ENCODE measurements around the gene AGAP6.
"Not testable (repeated sequence)": the region's sequence is repeated elsewhere in the genome, so short reads cannot be mapped to it uniquely, and the experiment has no call there.

Gene AGAP6

DNA sequence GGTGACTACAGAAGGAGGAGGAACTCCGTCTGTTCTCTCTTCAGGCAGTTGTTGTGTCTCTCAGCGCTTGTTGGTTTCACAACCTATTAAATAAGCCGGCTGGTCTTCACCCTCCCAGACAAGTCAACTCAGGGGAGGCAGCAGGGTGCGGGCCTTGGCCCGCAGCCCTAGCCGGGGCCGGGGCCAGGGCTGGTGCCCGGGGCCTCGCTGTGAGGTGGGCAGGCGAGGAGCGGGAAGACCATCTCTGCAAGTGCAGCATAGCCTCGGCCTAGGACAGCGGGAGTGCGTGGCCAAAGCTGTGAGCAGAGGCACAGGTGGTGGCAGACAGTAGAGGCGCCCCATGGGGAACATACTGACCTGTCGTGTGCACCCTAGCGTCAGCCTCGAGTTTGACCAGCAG, at the start of gene AGAP6:
TSS of gene AGAP6 (plus strand) at position 31 of the 400 bp plus-strand sequence. CDS start at position 341, 310 bp downstream.
- not testable (repeated sequence) for DNase-seq

DNA sequence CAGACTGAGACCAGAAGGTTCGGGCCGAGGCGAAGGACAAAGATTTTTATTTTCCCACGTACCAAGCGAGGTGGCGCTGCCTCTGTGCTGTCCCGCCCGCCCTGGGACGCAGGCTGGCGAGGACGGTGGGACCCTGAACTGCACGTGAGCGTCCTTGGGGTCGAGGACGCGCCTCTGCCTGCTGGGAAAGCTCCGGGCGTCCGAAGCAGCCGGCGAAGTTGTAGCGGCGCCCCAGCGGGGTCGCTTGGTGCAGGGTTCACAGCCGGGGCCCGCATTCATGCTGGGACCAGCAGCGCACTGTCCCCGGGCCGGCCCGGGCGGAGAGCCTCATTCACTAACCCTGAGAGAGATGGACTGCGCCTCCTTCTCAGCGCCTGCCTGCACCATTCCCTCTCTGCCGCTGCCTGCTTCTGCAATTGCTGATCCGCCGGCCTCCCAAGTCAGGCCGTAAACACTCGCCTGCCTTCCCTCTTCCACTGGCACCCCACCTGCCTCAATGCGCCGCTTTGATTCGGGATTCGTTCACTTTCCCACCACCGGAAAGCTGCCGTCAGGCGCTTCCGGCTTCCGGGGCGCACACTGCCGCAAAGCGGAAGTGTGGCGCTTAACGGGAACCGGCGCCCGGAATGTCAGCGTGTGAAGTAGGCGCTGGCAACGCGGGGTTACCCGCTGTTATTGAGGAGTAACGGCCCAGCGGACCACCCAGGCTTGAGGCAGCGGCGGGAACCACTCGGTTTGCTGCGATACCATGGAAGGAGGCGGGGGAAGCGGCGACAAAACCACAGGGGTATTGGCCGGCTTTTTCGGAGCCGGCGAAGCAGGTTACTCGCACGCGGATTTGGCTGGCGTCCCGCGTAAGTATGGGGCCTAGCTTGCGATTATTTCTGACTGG, 46.5 kb upstream of the AGAP6 start, which contains the start of the genes PARG and TIMM23B:
TSS of gene PARG (minus strand) at position 581 of the 892 bp plus-strand sequence. CDS start at position 279, 302 bp downstream.
TSS of gene TIMM23B (plus strand) at position 607 of the 892 bp plus-strand sequence. CDS start at position 749, 142 bp downstream.
- DNase-seq: peak; percentile 38

DNA sequence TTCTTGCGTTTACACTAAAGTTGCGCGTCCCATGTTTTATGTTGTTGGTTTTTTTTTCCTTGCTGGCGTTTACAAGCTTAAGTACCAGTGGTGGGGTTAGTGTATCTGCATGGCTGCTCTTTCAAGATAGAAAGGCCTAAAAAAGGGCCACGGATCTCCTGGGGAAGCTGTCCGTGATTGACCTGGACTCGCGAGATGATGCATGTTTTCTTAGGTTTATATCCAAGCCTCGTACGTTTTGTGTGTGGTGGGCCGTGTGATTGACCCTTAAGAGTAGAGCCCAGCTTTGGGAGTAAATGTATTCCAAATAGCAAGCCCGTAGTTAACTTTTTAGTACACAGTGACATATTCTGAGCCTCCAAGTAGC, 45.9 kb upstream of the AGAP6 start:
- DNase-seq: not testable (repeated sequence)

DNA sequence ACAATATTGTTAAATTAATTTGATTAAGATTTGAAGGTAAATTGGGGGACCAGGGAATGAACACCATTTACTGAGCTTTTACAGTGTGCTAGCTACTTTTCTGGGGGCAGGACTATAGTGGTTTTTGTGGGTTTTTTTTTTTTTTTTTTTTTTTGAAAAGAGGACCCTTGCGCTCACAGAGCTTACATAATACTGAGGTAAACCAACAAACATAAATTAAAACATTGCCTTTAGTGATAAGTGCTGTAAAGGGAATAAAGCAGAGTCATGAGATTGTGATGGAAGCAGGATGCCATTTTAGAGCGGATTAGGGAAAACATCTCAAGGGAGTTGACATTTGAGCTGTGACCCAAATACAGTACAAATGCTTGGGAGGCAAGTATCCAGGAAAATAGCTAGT, 44.6 kb upstream of the AGAP6 start:
- DNase-seq: not testable (repeated sequence)

DNA sequence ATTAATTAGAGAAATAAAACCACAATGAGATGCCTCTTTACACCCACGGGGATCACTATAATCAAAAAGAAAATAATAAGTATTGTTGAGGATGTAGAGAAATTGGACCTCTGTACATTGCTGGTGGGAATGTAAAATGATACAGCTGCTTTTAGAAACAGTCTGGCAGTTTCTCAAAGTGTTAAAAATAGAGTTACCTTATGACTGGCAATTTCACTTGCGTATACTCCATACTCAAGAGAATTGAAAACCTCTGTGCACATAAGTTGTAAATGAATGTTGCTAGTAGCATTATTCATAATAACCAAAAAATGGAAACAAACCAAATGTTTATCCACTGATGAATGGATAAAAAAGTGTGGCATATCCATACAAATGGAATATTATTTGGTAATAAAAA, 40.1 kb upstream of the AGAP6 start:
- DNase-seq: not testable (repeated sequence)

DNA sequence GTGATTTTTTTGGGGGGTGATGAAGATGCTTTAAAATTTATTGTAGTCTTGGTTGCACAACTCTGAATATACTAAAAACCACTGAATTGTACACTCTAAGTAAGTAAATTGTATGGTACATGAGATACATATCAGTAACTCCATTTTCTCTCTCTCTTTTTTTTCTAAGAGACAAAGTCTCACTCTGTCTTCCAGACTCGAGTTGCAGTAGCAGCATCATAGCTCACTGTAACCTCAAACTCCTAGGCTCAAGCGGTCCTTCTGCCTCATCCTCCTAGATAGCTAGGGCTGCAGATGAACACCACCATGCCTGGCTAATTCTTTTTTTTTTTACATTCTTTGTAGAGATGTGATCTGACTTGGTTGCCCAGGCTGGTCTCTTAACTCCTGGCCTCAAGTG, 39.5 kb upstream of the AGAP6 start:
- not testable (repeated sequence) for DNase-seq

DNA sequence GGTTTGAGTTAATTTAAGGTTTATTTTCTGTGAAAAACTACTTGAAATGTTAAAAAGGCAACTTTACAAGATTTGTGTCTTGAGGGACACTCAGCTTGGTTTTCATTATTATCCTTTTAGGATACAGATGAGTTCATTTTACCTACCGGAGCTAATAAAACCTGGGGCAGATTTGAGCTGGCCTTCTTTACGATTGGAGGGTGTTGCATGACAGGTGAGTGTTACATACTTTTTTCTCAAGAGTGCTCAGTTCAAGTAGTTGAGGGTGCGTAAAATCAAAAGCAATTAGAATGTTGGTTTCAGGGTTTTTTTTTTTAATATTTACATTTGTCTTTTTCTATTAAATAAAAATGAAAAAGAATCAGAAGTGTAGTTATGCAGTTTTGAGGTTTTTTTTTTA, 36.2 kb upstream of the AGAP6 start:
- DNase-seq: not testable (repeated sequence)

DNA sequence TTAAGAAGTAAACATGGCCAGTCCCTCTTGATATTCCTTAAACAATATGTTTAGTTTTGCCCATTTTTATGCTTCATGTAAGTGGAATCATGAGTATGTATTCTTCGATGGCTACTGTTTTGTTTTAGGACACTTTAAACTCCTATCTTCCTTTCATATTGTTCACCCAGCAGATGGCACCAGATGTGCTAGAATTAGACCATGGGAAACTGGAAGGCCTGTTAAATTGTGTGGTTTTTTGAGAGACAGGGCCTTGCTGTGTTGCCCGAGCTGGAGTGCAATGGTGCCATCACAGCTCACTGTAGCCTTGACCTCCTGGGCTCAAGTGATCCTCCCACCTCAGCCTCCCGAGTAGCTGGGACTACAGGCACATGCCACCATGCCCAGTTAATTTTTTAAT, 35.1 kb upstream of the AGAP6 start:
- DNase-seq: not testable (repeated sequence)

DNA sequence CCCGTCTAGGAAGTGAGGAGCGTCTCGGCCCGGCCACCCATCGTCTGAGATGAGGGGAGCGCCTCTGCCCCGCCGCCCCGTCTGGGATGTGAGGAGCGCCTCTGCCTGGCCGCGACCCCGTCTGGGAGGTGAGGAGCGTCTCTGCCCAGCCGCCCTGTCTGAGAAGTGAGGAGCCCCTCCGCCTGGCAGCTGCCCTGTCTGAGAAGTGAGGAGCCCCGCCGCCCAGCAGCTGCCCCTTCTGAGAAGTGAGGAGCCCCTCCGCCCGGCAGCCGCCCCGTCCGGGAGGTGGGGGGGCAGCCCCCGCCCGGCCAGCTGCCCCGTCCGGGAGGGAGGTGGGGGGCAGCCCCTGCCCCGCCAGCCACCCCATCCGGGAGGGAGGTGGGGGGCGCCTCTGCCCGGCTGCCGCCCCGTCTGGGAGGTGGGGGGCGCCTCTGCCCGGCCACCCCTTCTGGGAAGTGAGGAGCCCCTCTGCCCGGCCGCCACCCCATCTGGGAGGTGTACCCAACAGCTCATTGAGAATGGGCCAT, 17.8 kb upstream of the AGAP6 start:
- DNase-seq: not testable (repeated sequence)

DNA sequence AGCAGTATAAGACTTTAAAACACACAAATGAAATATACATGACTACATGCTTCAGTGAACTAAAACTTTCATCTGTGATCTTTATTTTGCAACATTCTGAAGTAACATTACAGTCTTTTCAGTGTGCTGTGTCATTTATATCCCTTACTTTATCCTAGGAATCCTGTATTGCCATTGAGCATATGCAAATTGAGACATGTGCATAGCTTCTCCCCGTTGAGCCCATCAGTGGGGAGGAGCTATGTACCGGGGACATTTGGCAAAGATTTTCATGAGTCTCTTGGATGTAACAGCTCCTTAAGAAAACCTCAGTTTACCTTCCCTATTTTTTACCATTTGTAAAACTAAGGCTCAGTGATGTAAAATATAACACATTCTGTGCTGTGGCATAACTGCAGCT, 16.7 kb upstream of the AGAP6 start:
- not testable (repeated sequence) for DNase-seq

DNA sequence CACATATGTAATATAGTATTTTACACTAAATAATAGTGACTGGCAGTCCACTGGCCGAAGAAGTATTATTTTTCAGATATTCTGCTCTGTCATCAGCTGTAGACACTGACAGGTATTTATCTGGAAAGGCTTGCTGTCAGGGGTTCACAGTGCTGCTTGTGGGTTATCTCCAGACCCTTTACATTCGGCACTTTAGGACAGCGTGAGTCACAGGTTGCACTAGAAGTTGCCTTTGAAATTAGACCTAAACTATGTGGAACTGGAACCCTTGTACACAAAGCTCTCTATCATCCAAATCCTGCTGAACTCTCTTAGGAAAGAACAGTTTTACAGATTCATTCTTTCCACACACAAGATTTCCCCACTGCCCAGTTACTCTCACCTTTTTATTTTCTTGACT, 16.1 kb upstream of the AGAP6 start:
- DNase-seq: not testable (repeated sequence)

DNA sequence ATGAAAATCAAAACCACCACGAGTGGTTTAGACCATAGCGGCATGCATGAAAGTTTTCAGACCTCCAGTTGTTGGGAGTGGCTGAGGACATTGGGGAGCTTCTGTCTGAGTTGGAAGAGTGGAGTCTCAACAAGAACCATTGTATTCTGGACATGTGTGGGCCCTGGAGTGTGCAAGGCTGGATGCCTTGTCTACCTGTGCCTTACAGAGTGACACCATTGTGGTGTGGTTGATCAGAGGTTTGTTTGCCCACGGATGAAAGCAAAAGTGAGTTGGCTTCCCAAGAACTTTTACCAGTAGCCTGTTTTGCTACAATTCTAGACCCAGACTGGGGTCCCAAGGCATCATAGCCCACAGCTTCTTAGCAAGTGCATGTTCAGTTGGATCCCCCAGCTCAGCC, 10.4 kb upstream of the AGAP6 start:
- not testable (repeated sequence) for DNase-seq

DNA sequence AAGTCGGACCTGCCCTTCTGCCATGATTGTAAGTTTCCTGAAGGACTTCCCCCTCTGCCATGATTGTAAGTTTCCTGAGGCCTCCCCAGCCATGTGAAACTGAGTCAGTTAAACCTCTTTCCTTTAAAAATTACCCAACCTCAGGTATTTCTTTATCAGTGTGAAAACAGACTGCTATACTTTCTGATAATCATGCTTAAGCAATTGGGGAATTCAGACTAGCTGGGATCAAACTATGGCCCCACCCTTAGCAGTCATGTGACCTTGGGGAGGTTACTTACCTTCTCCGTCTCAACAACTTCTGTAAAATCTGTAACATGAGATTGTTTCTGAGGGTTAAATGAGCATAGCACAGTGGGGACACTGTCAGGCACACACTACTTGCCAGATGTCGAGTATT, 999 bp upstream of the AGAP6 start:
- not testable (repeated sequence) for DNase-seq

DNA sequence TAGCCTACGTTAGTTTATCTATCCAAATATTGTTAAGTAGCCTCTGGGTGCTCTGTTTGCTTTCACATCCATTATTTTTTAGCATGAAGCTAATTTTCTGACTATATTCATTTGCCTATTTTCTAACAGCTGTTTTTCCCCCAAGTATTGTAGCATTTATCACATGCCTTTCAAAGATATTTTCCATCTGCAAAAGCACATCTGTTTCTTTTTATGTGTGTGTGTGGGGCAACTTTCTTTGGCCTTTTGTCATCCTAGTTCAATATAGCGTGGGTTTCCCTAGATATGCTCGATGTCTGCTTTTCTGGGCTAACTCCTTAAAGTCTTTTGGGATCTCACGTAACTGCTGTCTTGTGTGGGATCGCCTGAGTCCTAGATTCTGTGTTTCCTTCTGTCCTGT, 7.1 kb downstream of the AGAP6 start:
- DNase-seq: not testable (repeated sequence)

DNA sequence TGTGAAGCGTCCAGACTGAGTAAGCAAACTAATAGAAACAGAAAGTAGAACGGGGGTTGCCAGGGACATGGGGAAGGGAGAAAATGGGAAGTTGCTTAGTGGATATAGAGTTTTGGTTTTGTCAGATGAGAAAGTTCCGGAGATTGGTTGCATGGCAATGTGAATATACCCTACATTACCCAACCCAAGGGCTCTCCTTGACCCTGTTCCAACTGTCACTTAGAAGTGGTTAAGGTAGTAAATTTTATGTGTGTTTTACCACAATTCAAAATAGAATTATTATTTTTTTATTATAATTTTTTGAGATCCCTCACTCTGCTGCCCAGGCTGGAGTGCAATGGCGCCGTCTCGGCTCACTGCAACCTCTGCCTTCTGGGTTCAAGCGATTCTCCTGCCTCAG, 25.8 kb downstream of the AGAP6 start:
- DNase-seq: not testable (repeated sequence)

DNA sequence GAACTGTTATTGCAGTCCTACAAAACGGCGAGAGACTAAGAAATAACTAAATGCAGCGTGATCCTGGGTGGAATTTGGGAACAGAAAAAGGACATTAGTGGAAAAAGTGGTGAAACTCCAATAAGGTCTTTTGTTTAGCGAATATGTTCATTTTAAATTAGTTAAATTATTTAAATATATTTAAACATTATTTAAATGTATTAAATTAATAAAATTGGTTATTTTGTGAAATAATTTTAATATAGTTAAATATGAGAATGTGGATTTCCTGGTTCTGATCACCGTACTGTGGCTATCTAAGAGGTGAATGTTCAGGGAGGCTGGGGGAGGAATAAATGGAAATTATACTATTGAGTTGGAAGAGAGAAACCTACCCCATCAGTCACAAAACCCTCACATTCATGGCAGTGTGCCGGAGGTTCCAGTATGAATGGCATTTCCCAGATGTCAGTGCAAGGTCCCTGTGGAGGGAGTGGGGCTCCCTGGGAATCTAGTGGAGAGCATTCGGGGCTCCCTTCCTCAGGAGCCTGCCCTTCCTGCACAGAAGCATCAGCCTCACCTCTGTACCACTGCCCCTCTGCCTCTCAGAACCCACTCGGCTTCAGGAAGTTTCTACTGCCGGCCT, 27.5 kb downstream of the AGAP6 start:
- not testable (repeated sequence) for DNase-seq

DNA sequence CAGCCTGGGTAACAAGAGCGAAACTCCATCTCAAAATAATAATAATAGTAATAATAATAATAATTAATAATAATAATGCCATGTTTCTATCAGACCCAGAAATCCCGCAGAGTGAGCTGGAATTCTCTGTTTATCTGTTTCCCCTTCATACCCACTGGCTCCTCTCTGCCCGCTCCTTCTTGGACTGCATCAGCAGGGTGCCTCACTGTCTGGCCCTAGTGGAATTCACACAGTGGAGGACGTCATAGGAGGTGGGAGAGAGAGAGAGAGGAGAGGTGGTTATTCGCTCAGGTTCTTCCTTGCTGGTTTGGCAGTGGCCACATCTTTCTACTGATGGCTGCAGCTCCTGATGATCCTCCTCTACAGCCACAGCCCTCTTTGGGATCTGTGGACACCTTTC, 28.7 kb downstream of the AGAP6 start:
- DNase-seq: not testable (repeated sequence)

DNA sequence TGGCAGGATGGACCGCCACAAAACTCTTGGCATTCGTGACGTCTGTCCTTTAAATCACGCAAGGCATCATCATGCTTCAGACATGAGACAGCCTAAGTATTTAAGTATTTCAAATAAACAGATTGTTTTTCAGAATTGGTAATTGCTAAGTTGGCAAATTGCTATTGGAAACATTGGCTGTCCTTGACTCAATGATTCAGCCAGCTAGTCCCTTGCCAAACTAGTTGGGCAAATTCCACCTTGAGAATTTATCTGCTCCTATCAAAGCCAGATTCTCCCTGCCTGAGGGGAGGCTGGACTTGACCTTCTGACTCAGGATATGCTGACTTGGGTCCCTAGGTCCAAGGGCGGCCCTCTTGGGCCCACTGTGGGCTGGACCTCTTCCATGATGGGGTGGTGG, 29.4 kb downstream of the AGAP6 start:
- not testable (repeated sequence) for DNase-seq

DNA sequence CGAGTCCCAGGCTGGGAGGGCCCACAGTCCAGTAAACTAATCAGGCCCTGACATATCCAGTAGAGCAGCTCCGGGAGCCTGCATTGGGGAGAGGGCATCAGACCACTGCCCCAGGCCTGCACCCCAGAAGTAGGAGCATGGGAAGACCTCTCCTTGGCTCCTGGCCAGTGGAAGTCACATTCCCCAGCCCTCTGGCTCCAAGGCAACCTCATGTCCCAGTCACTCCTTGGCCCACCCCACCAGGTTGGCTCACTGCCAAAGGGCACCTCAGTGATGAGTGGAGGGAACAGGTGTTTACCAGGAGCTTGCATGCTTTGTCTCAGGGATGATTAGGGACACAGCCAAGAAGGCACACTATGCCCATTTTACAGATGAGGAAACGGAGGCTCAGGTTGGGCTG, 31.1 kb downstream of the AGAP6 start:
- DNase-seq: not testable (repeated sequence)

DNA sequence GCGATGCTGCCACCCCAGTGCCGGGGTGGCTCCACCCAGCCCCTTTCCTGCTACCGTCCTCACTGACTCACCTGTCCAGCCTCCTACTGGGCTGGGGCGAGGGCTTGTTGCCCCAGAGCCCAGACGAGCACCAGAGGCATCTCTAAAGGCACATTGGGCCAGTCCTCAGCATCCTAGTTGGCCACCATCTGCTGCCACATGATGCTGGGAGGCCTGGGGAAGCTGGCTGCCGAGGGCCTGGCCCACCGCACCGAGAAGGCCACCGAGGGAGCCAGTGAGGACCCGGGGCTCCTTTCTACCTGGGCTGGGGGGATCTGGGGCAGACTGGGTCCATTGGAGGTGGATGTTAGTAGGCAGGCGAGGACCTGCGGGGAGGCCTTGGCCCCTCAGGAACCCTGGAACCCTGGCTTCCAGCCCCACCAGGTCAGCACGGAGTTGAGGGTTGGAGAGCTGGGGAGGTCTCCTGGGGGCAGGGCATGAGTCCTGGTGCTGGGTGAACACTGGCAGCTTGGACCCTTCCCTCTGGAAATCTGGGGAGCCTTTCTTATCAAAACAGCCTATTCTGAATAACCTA, 32.3 kb downstream of the AGAP6 start:
- DNase-seq: not testable (repeated sequence)

DNA sequence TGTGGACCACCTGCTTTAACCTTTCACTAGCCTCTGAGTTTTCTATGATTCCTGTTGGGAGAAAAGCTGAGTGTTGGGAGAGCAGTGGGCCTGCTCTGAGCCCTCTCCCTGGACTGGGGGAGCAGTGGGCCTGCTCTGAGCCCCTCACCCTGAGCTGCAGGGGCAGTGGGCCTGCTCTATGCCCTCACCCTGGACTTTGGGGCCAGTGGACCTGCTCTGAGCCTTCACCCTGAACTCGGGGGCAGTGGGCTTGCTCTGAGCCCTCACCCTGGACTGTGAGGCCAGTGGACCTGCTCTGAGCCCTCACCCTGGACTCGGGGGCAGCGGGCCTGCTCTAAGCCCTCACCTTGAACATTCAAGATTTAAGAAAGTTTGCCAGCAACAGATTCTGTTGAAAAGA, 33.4 kb downstream of the AGAP6 start:
- DNase-seq: no peak

DNA sequence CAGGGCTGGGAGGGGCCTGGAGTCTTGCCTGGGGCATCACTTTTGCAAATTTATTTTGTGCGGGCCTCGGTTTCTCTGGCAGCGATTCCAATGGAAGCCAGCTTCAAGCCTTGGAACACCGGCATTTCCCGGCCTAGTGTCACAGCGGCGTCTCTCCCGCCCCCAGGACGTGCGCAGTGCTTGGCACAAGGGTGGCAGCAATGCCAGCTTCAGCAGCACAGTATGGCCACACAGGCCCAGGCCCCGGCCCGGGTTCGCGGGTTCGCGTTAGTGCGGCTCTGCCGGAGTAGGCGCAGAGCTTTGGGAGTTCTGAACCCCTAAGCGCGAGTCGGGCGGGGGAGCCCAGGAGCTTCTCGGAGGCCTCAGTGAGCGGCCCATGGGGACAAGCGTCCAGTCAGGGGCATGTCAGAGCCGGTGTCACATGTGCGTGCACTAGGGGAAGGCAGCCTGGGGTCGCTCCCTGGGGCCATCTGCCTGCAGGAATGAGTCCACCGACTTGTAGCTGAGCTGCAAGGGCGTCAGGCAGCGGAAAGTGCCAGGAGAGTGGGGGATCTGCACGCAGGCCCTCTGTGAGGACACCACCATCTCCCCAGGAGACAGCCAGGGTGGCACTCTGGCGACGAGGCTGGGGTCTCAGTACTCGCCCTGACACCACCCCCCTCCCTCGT, 36.6 kb downstream of the AGAP6 start:
- not testable (repeated sequence) for DNase-seq

DNA sequence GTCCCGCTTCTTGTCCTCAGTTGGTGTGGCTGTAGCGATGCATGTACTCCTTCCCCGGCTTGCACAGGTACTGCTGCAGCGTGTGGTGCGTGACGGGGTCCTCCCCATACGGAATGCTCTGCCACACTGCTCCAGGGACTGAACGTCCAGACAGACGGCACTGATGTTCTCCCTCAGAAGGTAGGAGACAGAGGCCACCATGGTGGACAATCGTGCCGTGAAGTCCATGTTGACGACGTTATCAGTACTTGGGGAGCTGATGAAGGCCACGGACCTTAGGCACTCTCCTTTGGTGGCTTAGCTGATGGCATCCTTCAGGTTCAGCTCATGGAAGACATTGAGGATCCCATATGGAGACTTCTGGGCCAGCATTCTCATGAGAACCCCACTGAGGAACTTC, 37.4 kb downstream of the AGAP6 start:
- DNase-seq: no peak
